IPS DF 19.7 (cell line): Measurements from ENCODE around the gene STAC2.
"Not testable (repeated sequence)": the region's sequence is repeated elsewhere in the genome, so short reads cannot be mapped to it uniquely, and the experiment has no call there.

Experiments
- DNase-seq: peaks from one replicate; pipeline ENCODE4 v3.0.0-alpha.2; 2013; ENCODE audit warnings: low read depth, low spot score

STAC2 gene, protein sequence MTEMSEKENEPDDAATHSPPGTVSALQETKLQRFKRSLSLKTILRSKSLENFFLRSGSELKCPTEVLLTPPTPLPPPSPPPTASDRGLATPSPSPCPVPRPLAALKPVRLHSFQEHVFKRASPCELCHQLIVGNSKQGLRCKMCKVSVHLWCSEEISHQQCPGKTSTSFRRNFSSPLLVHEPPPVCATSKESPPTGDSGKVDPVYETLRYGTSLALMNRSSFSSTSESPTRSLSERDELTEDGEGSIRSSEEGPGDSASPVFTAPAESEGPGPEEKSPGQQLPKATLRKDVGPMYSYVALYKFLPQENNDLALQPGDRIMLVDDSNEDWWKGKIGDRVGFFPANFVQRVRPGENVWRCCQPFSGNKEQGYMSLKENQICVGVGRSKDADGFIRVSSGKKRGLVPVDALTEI

DNA sequence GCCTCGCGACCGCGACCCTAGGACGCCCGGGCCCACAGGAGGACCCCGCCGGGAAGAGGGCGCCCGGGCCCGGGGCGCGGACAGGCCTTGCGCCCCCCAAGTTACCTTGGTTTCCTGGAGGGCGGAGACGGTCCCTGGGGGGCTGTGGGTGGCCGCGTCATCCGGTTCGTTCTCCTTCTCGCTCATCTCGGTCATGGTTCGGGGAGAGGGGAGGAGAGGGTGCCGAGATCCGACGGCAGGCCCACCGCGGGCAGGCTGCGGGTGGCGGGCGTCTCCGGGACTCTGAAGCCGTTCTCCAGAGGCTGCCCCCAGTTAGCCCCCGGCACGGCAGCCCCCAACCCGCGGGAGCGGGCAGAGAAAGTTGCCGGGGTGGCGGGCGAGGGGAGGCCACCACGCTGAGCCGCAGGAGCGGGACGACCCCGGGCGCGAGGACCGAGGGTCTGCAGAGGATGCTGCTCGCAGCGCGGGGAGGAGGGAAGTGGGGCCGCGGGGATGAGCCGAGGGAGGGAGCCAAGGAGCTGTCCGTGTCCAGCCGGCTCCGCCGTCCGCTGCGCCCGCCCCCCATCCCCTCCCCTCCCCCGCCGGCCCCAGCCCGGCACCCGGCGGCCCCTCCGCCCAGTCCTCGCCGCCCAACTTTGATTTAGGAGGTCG lies at the start of gene STAC2:
Gene STAC2, minus strand, starts transcription at position 638 of the 651 bp plus-strand sequence. Its CDS starts 443 bp downstream, at position 195.
- no peak for DNase-seq

DNA sequence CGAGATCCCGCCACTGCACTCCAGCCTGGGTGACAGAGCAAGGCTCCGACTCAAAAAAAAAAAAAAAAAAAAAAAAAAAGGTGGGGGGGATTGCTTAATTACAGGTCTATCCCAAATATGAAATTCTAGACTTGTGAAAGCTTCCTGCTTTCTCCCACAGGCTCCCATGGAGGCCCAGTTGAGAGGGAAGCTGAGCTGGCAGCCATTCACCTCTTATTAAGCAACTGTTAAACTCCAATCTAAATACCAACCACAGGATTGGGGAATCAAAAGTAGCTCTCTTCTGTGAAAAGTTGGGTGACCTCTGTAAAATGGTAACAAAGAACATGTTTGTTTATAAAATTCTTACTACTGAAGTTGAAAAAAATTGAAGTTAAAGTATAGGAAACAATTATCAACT lies 45.8 kb upstream of the STAC2 start:
- no peak for DNase-seq

DNA sequence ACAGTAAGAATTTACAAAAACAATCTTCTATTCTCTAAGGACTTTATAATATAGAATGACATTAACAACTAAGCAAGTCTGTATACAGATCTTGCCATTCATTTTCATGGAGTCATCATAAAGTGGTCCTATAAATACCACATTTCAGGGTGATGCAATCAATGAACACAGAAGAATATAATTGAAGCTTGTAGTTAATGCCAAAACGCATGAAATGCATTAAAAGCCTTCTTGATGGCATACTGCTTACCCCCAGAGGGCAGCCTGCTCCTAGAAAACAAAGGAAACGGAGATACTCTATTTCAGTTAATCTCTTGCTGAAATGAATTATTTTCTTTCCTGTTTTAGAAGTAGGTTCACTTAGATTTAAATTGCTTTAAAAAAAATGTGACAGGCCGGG lies 45.2 kb upstream of the STAC2 start:
- no peak for DNase-seq

DNA sequence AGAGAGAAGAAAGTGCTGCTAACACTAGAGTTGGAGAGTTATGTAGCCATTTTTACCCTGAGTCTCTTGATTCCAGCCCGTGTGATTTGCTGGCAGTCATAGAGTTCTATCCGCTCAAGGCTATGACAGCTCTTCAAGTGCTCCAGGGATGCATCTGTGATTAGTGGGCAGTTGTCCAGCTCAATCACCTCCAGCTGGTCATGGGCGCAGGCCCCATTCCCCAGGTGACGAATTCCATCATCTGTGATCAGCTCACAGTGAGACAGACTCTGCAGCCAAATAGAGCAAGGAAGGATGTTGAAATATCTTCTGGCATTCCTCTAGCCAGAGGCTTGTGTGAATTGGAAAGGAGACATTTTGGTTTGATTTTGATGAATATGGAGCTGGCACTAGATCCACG lies 38.4 kb upstream of the STAC2 start:
- DNase-seq: no peak

DNA sequence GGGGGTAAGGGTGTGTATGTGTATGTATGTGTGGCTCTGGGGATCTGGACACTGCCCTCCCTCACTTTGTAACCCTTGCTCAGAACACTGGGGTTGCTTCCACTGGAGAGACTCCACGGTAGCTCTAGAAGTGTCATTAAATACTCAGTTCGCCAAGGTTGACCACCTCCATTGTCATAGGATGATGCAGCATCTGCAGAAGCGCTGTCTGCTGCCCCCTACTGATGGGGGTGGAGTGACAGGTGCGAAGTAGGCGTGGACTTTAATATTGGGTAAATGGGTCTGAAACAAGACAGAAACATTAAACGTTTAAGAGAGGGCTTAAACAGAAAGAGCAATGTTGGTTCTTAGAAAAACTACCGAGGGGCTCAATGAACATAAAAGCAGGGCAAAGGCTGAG lies 35.5 kb upstream of the STAC2 start:
- DNase-seq: no peak

DNA sequence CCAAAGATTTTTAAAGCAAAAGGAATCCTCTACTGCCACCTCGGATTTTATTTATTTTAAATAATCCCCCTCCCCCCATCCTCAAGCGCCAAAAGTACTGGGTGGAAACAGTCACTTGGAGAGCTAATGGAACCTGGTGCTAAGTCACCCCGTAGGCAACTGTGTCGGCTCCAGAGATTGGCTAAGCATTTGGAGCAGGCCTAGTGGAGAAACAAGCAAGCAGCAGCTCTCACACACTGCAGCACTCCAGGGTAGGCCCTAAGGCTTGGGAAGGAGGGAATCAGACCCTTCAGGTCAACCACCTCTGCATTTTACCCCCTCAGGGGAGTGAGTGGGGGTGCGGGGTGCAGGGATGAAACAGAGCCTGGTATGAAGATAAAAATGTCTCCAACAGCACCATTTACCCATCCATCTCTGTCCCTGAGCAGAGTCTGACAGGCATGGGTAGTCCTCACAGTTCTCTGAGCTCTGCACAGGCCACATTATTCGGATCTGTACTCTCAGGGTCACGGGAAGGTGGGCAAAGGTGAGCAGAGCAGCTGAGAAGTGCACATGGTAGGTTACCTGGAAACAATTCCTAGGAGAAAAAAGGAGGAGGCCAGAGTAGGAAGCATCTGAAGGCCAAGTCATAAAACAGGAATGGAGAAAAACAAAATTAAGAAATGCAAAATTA lies 27.2 kb upstream of the STAC2 start:
- DNase-seq: no peak

DNA sequence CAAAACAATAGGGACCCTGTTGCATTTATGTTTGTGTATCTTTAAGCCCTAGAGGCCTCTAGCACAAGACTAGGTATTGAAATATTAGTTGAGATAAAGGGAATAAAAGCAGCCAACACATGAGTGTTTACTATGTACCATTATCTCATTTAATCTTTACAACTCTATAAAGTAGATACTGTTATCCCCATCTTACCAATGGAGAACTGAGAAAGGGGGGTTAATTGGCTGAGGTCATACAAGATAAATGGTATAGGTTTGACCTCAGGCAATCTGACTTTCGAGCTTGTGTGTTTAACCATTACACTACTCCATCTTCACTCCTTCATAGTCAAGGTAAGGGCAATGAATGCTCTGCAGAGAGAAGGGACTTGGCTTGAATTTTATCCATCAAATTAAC lies 26.3 kb upstream of the STAC2 start:
- no peak for DNase-seq

DNA sequence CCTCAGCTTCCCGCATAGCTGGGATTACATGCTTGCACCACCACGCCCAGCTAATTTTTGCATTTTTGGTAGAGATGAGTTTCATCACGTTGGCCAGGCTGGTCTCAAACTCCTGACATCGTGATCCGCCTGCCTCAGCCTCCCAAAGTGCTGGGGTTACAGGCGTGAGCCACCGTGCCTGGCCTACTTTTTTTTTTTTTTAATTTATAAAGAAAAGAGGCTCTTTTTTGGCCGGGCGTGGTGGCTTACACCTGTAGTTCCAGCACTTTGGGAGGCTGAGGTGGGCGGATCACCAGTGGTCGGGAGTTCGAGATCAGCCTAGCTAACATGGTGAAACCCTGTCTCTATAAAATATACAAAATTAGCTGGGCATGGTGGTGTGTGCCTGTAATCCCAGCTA lies 24.3 kb upstream of the STAC2 start:
- DNase-seq: not testable (repeated sequence)

DNA sequence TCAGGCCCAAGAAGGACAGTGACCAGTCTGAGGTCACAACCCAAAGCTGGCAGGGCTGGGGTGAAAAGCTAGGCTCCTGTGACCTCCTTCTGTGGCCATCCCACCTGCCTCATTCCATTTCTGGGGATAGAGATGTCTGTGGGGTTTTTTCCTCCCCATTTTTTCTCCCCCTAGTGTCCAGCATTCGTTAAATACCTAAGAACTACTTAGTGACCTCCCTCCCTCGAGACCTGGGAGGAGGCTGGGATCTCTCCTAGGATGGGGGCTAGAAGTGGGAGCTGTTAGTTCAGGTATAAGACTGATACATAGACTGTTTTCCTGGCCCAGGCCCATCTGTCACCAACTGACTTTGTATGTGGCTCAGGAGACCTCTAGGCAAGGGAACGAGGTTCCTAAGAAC lies 20.5 kb upstream of the STAC2 start:
- DNase-seq: no peak

DNA sequence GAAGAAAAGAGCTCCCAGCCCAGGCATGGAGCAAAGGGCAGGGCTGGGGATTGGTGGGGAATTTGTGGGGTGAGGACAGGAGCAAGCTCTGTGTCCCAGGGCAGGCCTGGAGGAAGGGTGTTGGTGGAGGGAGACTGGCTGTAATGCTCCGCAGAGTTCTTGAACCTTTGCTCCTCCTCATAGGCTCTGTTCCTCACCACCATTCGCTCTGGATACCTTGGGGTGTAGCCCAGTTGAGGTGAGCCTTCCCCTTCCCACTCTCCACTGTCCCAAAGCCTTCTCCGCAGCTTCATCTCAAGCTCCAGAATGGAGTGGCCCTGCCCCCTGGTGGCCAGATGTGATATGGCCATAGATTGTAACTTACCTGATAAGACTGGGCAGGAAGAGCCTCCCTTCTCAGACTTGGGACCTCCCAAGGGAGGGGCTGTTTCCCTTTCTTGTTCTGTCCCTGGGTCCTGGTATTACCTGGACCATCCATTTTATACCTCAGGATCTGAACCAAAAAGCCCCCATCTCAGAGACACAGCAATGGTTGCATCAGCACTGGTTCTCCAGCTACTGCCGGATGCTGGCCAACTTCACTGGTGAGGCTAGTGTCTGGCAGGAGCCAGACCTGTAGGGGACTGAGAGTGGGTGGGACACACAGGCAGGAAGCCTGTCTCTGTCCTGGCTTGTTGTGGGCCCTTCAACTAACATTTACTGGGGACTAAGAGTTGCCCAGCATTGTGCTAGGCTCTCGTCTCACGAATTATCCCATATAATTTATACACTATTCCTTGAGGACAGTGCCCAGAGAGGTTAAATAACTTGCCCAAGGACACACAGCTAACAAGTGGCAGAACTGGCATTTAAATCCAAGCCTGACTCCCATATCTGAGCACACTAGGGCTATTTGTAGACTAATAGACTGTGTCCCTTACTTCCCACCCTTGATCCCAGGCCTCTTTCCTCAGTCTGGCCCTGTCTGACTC lies 19.1 kb upstream of the STAC2 start:
- DNase-seq: peak; percentile 84

DNA sequence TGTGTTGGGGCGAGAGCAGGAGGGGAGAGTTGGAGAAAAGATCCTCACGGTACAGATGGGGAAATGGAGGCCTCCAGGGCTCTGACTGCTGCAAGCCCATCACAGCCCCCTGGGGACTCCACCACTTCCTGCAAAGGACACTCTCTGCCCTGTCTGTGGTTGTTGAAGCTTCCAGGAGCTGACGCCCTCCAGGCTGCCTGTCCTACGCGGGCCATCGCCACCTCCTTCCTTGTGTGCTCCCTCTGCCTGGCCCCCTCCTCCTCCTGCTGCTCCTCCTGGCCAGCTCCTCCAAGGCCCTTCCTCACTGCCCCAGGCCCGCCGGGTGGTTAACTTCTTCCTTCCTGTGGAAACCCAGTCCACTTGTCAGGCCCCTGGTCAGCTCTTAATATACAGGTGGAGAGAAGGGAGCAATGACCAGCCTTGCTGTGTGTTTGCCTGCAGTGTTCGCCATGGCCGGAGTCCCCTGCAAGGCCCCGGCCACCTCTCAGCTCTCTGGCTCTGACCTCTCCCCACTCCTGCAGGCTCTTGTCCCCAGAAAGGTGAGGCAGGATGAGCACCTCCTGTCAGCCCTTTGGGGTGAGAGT lies 18.4 kb upstream of the STAC2 start:
- DNase-seq: no peak

DNA sequence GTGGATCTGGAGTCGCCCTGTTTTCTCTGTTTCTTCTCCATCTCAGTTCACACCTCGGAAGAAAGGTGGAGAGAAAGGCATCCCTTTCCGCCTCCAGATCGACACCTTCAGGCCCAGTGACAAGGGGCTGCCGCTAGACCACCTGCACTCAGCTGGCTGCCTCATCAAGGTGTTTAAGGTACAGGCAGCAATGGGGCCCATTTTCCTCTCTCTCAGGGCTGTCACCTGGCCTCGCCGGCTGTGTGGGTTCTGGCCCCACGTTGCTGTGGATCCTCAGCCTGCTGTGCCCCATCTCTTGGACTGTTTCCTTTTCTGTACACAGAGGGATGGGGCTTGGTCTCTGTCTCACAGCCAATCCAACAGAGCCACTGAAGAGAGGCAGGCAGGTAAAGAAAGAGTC lies 17.4 kb upstream of the STAC2 start:
- DNase-seq: no peak

DNA sequence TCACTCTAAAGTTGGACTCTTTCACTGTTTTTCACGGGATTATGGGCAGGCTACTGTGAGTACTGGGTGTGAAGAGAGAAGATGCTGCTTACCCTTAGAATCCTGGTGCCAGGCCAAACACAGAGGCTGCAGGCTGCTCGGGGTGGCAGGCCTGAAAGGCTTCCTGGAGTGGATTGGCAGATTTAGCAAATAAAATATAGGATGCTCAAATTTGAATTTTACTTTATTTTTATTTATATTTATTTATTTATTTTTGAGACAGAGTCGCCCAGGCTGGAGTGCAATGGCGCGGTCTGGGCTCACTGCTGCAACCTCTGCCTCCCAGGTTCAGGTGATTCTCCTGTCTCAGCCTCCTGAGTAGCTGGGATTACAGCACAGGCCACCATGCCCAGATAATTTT lies 14.9 kb upstream of the STAC2 start:
- DNase-seq: no peak

DNA sequence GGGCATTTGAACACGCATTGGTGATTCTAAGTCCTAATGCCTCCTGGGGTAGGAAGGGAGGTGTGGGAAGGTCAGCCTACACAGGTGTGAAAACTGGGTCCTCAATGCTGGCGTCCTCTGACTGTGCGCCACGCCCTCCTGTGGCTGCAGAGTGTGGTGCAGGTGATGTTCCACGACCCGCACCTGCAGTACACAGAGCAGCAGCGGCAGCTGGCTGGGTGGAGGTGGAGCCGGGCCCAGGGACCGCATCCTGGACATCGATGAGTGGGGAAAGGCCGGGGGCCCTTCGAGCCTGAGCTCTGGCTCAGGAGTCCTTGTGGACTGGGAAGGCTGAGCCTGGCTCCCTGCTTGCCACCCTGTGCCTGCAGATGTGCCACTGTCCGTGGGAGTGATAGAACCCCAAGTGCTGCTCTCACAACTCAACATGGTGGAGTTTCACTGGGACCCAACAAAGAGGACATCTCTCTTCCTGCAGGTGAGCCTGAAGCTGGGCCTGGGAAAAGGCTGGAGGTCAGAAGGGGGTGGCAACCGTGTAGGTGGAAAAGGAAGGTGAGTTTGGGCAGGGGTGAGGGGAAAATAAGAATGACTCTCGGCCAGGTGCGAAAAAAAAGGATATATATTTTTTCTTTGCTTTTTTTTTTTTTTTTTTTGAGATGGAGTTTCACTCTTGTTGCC lies 14.0 kb upstream of the STAC2 start:
- DNase-seq: peak; percentile 69

DNA sequence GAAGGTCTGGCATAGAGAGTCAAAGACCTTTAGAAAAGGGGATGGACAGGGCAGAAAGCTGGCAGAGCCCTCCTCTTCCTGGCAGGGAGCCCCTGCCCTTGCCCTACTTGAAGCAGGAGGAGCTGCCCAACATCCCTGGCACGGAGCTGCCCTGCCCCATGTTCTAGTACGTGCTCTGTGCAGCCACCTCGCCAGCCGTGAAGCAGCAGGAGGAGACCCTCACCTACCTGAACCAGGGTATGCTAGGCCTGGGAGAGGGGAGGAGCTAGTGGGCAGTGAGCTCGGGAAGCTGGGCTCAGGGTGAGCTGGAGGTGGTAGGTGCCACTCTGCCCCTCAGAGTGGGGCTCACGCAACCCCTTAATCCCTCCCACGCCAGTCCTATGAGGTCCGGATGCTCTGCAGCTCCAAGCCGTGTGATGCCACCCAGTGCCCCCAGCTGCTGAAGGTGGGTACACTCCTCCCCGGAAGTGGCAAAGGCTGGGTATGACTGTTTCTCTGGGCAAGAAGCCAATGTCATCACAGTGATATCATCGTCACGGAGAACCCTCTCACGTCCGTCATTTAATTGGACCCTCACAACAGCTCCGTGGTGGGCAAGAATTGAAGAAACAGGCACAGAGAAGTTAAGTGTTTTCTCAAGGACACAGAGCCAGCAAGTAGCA lies 12.7 kb upstream of the STAC2 start:
- no peak for DNase-seq

DNA sequence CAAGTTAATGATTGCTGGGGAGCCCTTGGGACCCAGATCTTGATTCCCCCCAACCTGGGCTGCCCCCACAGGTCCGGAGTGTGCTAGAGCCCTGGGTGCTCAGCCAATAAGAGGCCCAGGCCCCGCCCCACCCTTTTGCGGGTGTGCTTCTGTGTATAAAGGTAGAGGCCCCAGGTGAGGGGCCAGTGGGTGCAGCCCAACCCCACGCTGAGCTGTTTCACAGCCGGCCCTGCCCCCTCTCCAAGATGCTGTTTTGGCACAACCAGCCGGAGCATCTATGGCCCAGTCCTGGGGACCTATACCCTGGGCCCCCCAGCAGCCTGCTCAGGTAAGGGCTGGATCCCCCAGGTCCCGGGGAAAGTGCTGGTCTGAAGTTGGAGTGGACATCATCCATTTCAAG lies 11.8 kb upstream of the STAC2 start:
- DNase-seq: no peak

DNA sequence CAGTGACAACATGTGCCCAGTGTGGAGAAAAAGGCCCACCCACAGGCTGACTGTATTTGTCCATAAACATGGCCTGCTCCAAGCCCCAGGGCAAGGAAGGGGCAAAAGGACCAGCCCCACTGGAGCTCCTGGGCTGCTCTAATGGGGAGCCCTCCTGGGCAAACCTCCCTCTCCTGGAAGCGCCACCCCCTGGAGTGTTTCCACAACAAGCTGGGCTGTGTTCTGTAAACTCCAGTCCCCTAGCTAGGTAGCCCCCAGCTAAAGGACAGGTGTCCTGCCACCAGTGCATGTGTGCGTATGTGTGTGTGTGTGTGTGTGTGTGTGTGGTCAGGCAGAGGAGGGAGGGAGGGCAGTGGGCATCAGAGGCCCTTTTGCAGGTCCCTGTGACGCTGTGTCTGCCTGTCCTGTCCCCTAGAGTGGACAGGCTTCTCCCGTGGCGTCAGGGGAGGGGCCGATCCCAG lies 11.3 kb upstream of the STAC2 start:
- no peak for DNase-seq

DNA sequence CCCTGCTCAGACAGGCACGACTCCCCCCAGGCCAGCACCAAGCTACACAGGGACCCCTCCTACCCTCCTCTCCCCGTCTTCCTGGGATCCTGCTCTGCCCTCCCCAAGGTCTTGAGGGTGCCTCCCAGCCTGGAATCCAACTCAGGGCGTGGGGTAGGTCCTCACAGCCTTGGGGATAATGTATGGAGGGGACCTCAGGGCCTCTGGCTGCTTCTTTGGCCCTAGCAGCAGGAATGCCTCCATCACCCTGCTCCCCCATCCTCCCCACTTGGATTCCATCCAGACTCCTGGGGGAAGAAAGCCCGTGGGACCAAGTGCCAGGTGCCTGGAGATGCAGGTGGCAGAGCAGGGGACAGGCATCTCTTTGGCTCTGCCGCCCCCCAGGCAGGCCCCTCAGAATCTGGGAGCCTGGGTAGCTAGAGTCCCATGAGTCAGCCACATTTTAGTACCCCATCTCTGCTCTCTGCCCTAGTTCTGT lies 10.7 kb upstream of the STAC2 start:
- no peak for DNase-seq

DNA sequence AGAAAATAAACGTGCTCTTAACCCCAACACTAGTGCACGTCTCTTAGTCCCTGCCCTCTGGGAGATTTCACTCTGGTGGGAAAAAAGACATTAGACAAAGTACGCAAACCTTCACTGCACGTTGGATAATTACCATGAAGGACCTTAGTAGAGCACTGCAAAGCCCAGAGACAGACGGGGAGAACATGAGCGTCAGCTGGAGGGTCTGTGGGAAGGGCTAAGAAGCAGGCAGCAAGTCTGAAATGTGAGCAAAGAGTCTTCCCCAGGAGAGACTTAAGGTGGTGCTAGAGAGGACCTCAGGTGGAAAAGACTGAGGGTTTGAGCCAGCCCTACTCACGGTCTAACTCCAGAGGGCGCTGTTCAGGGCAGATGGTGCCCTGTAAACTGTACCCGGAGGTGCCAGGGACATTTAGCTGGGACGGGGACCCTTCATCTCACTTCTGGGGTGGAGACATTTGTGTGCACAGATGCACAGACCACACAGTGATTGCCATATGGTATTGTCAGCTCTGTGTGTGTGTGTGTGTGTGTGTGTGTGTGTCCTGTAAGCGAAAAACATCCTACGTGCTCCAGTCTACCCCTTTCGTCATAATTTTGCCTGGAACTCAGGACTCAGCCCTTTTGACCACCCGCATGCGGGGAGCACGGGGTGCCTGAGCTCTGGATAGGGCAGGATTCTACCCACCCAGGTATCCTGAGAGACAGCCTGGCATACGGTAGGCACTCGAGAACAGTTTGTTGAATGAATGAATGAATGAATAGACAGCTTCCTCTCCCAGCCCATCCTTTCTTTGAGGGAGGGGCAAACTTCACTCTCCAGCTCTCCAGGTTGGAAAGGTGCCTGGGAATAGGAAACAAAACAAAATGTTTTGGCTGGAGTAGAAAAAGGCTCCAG lies 10.1 kb upstream of the STAC2 start:
- DNase-seq: peak; percentile 91
